Endothelial cell of umbilical vein (primary cell): Measurements from ENCODE around the gene CDC14B. TPM values are rescaled to one million over a fixed set of nuclear protein-coding genes. Genes with fewer than 3 reads are reported as not detected.

ENCODE experiments used
- BruUV-seq: library from RNA; stranded (reverse); fragments of 400-500 nt; replicated peaks from 2 replicates; lab custom pipeline; 2021; lab: Mats Ljungman, UMichigan
- CTCF ChIA-PET: fragments of 300-600, 350-600 bp; sonication (Branson Sonifier 250); formaldehyde crosslinking; loops from one replicate; lab custom pipeline; 2021; ENCODE audit warnings: antibody characterized with exemption, inconsistent platforms; lab: Charles Lee
- POLR2A ChIA-PET: fragments of 300-600, 350-600 bp; sonication (Branson Sonifier 250); formaldehyde crosslinking; loops from one replicate; lab custom pipeline; 2021; ENCODE audit warnings: antibody characterized with exemption, inconsistent platforms; lab: Charles Lee
- DNase-seq: peaks from one replicate; pipeline ENCODE4 v3.0.0-alpha.2; 2011; ENCODE audit warnings: low read depth, low spot score
- FAIRE-seq: peaks from 2 replicates; lab custom pipeline; 2011; peaks lifted over from hg19 to GRCh38; lab: Jason Lieb, UNC
- H2AFZ ChIP-seq: 2 replicates; pipeline ENCODE4 v1.6.0; 2012; ENCODE audit warnings: low read depth, low read length, control low read depth, inconsistent platforms
- H3K27ac ChIP-seq: 2 replicates; pipeline ENCODE4 v1.5.1; 2011; ENCODE audit warnings: low read depth, mild to moderate bottlenecking, control low read depth, low read length, moderate library complexity; ENCODE audit not compliant: insufficient read depth
- H3K27me3 ChIP-seq, 2 experiments: 2 replicates each; pipeline versions ENCODE4 v1.6.0 to v1.6.1; 2011; ENCODE audit warnings: low read length in 2 of 2, mixed read lengths in 1 of 2; ENCODE audit not compliant: control insufficient read depth in 2 of 2, insufficient read depth in 2 of 2
- H3K36me3 ChIP-seq, 2 experiments: 2 replicates in 1 of 2; 3 replicates in 1 of 2; pipeline ENCODE4 v1.5.1; 2011; ENCODE audit warnings: low read length in 2 of 2, mild to moderate bottlenecking in 1 of 2, moderate library complexity in 1 of 2; ENCODE audit not compliant: control insufficient read depth in 2 of 2, insufficient read depth in 2 of 2; ENCODE audit errors: extremely low read depth in 1 of 2
- H3K4me1 ChIP-seq: 3 replicates; pipeline ENCODE4 v1.5.1; 2011; ENCODE audit warnings: mild to moderate bottlenecking, low read length; ENCODE audit not compliant: control insufficient read depth, insufficient read depth; ENCODE audit errors: extremely low read depth
- H3K4me2 ChIP-seq: 2 replicates; pipeline ENCODE4 v1.6.1; 2011; ENCODE audit warnings: low read length, control low read depth, mixed read lengths; ENCODE audit not compliant: insufficient read depth
- H3K4me3 ChIP-seq, 3 experiments: fragments of 200-600 bp in 1 of 3; sonication (generic), shearing (Covaris generic) in 1 of 3; replicated peaks in 1 of 3; 2 replicates each; pipeline ENCODE4 v1.5.1; 2011 to 2016; ENCODE audit warnings: control low read depth in 3 of 3, low read length in 3 of 3, mild to moderate bottlenecking in 2 of 3, inconsistent platforms in 1 of 3, low read depth in 1 of 3, moderate library complexity in 1 of 3; ENCODE audit not compliant: insufficient read depth in 1 of 3
- H3K79me2 ChIP-seq: 2 replicates; pipeline ENCODE4 v1.6.0; 2012; ENCODE audit warnings: low read length, inconsistent platforms; ENCODE audit not compliant: control insufficient read depth, insufficient read depth
- H3K9ac ChIP-seq: replicated peaks from 2 replicates; pipeline ENCODE3; 2011; ENCODE audit warnings: low read length, control low read depth; ENCODE audit not compliant: insufficient read depth; ENCODE audit errors: extremely low read depth
- H3K9me1 ChIP-seq: replicated peaks from 3 replicates; pipeline ENCODE4 v1.6.0; 2011; ENCODE audit warnings: mild to moderate bottlenecking, low read length; ENCODE audit not compliant: control insufficient read depth, insufficient read depth; ENCODE audit errors: extremely low read depth
- H3K9me3 ChIP-seq: replicated peaks from 2 replicates; pipeline ENCODE4 v1.5.1; 2012; ENCODE audit warnings: low read length, inconsistent platforms; ENCODE audit not compliant: control insufficient read depth, insufficient read depth
- H4K20me1 ChIP-seq: replicated peaks from 2 replicates; pipeline ENCODE3; 2011; ENCODE audit warnings: mild to moderate bottlenecking, low read length; ENCODE audit not compliant: control insufficient read depth, insufficient read depth; ENCODE audit errors: extremely low read depth
- CTCF ChIP-seq, 2 donors: IDR thresholded peaks; 1 replicate in 1 of 2; 2 replicates in 1 of 2; pipeline ENCODE4 v1.5.1; 2011; ENCODE audit warnings: low read length in 2 of 2, mild to moderate bottlenecking in 2 of 2, moderate library complexity in 2 of 2, control low read depth in 1 of 2, inconsistent platforms in 1 of 2, low read depth in 1 of 2; ENCODE audit not compliant: insufficient read depth in 1 of 2; ENCODE audit errors: extremely low read depth in 1 of 2
- EZH2 ChIP-seq: IDR thresholded peaks from 2 replicates; pipeline ENCODE4 v1.6.1; 2012; ENCODE audit warnings: borderline replicate concordance, low read depth, mild to moderate bottlenecking, moderate library complexity, low read length, inconsistent platforms; ENCODE audit not compliant: severe bottlenecking
- FOS ChIP-seq: IDR thresholded peaks from 2 replicates; pipeline ENCODE4 v1.6.1; 2011; ENCODE audit warnings: mild to moderate bottlenecking, low read length, moderate library complexity, borderline replicate concordance; ENCODE audit not compliant: insufficient read depth
- GATA2 ChIP-seq: IDR thresholded peaks from 2 replicates; pipeline ENCODE4 v1.7.0; 2011; ENCODE audit warnings: low read depth, mild to moderate bottlenecking, moderate library complexity, mixed read lengths, low read length; ENCODE audit not compliant: insufficient read length, insufficient read depth
- JUN ChIP-seq: IDR thresholded peaks from 2 replicates; pipeline ENCODE4 v1.6.1; 2011; ENCODE audit warnings: borderline replicate concordance, low read depth; ENCODE audit not compliant: insufficient read length, insufficient read depth
- MAX ChIP-seq: IDR thresholded peaks from 2 replicates; pipeline ENCODE4 v1.6.1; 2011; ENCODE audit not compliant: insufficient read depth, insufficient read length
- MYC ChIP-seq: IDR thresholded peaks from one replicate; pipeline ENCODE4 v1.6.1; 2011; ENCODE audit warnings: mild to moderate bottlenecking, low read depth, low read length
- POLR2A ChIP-seq: IDR thresholded peaks from 2 replicates; pipeline ENCODE4 v1.6.1; 2012; ENCODE audit warnings: low read depth, mild to moderate bottlenecking, control low read depth, low read length
- POLR2AphosphoS5 ChIP-seq: IDR thresholded peaks from 2 replicates; pipeline ENCODE4 v1.6.1; 2012; ENCODE audit warnings: low read depth, mild to moderate bottlenecking, control low read depth, low read length, moderate library complexity; ENCODE audit not compliant: insufficient read depth
- dilution Hi-C: fragments of 300-500 bp; cut with MboI; formaldehyde crosslinking; loops from one replicate; pipeline ENCODE4 v1.15.0; 2019; ENCODE audit warnings: low sequenced_read_pairs; ENCODE audit not compliant: extremely low pct_ligation_motif_present
- intact Hi-C: fragments of 100-400 bp; cut with micrococcal nuclease; formaldehyde crosslinking; loops from one replicate; pipeline ENCODE4 v1.10.0; 2022
- polyA plus RNA-seq, 4 experiments: library from polyadenylated mRNA; depleted of rRNA in 3 of 4; stranded (reverse) in 3 of 4; unstranded in 1 of 4; fragments of >200 nt; gene quantifications; 2 replicates each; pipeline versions ENCODE4 v1.2.1 to v1.2.3, GENCODE V29; 2011 to 2012; ENCODE audit warnings: missing spikeins in 1 of 4
- total RNA-seq: library from RNA; stranded (reverse); gene quantifications from 2 replicates; pipeline ENCODE4 v1.2.3, GENCODE V29; 2021

CDC14B gene
- total and polyA plus RNA-seq, 2 donors (not counting 3 experiments of a cell fraction or from before 2014, with no cell fraction given) = 0.39 to 0.93 TPM

- Histone ChIP-seq H3K4me2 (no peak overlapping the region), H2AFZ (no peak overlapping the region), H3K79me2 (no peaks in the 10 kb centered on the region), H3K36me3 (no peaks in the 10 kb centered on the region), H3K9me3 (no peaks in the 10 kb centered on the region), H3K4me1 (no peaks in the 10 kb centered on the region), H3K27me3 (peaks cover 4 to 6% of the 10 kb centered on the region in 2 experiments), H3K9ac (no peak overlapping the region), H3K9me1 (no peaks in the 10 kb centered on the region), H4K20me1 (no peaks in the 10 kb centered on the region), H3K4me3 (no peak overlapping the region), H3K27ac (no peak overlapping the region)
- dilution Hi-C loops = no loop called here
- no TSS peak for BruUV-seq
- DNase-seq = no peak
- POLR2A ChIA-PET = no interaction called here
- CTCF ChIA-PET = interaction anchor here (0.8 kb wide), 1 partner anchor 12 kb away, joined by 4 read pairs; no protein-coding TSS in a partner anchor
- TF ChIP-seq POLR2A (no peak), MYC (no peak), MAX (no peak), JUN (no peak), POLR2AphosphoS5 (no peak), GATA2 (no peak), FOS (no peak), EZH2 (no peak), CTCF (IDR thresholded peaks at IDR 0.05; ENCODE audit: extremely low read depth in 1 of 2, insufficient read depth in 1 of 2, low read depth in 1 of 2, low read length in 2 of 2) (no peak)
- FAIRE-seq = no peak
- intact Hi-C loops = no loop called here
Measured at GRCh38 chr9:96554801-96555566, 64.7 kb downstream of the CDC14B start.
